Naive thymus-derived CD4-positive, alpha-beta T cell (primary cell): ENCODE results near the gene TM6SF1. TPM values are rescaled to one million over a fixed set of nuclear protein-coding genes. Genes with fewer than 3 reads are reported as not detected.

Experiments
- ATAC-seq: fragments of 150-1000 bp; cut with Tn5 transposase; 2 replicates; pipeline ENCODE4 v1.10.0; 2021; ENCODE audit warnings: mild to moderate bottlenecking, moderate library complexity
- CTCF ChIA-PET: fragments of 350-600 bp; sonication (Branson Sonifier 250); formaldehyde crosslinking; loops from one replicate; lab custom pipeline; 2021; ENCODE audit warnings: antibody characterized with exemption; lab: Charles Lee
- POLR2A ChIA-PET: fragments of 350-600 bp; sonication (Branson Sonifier 250); formaldehyde crosslinking; loops from one replicate; lab custom pipeline; 2021; ENCODE audit warnings: antibody characterized with exemption, inconsistent platforms; lab: Charles Lee
- DNase-seq, 9 donors: peaks; one replicate each; pipeline versions ENCODE4 v3.0.0 to v3.0.0-alpha.2; 2020 to 2022; ENCODE audit warnings: mixed read lengths in 1 of 9
- H3K27ac ChIP-seq: one replicate; pipeline ENCODE4 v1.7.0; 2013; ENCODE audit warnings: mild to moderate bottlenecking, low read depth, low read length, moderate library complexity
- H3K27me3 ChIP-seq, 2 donors: one replicate each; pipeline ENCODE4 v1.7.0; 2013; ENCODE audit warnings: low read length in 2 of 2, mild to moderate bottlenecking in 2 of 2, moderate library complexity in 2 of 2; ENCODE audit not compliant: control insufficient read depth in 2 of 2, insufficient read depth in 2 of 2
- H3K36me3 ChIP-seq, 3 experiments: 1 replicate in 2 of 3; 2 replicates in 1 of 3; pipeline ENCODE4 v1.7.0; 2013; ENCODE audit warnings: low read length in 3 of 3, mild to moderate bottlenecking in 3 of 3, moderate library complexity in 1 of 3; ENCODE audit not compliant: insufficient read depth in 3 of 3, control insufficient read depth in 2 of 3
- H3K4me1 ChIP-seq, 2 donors: one replicate each; pipeline ENCODE4 v1.7.0; 2013; ENCODE audit warnings: low read length in 2 of 2, mild to moderate bottlenecking in 2 of 2, moderate library complexity in 1 of 2; ENCODE audit not compliant: control insufficient read depth in 2 of 2, insufficient read depth in 2 of 2
- H3K4me3 ChIP-seq: 2 replicates; pipeline ENCODE4 v1.7.0; 2013; ENCODE audit warnings: mild to moderate bottlenecking, low read length
- H3K9me3 ChIP-seq, 3 experiments: 1 replicate in 2 of 3; 2 replicates in 1 of 3; pipeline ENCODE4 v1.7.0; 2013; ENCODE audit warnings: low read length in 3 of 3; ENCODE audit not compliant: control insufficient read depth in 2 of 3
- H3K27ac Mint-ChIP-seq, 9 donors: one replicate each; pipeline ENCODE4 v1.8.0; 2020 to 2022; ENCODE audit warnings: mixed read lengths in 9 of 9, mild to moderate bottlenecking in 8 of 9, moderate library complexity in 5 of 9, inconsistent platforms in 2 of 9
- H3K27me3 Mint-ChIP-seq, 5 donors: one replicate each; pipeline ENCODE4 v1.8.0; 2021 to 2022; ENCODE audit warnings: mixed read lengths in 5 of 5, mild to moderate bottlenecking in 1 of 5
- H3K36me3 Mint-ChIP-seq, 5 donors: one replicate each; pipeline ENCODE4 v1.8.0; 2020 to 2022; ENCODE audit warnings: mixed read lengths in 5 of 5, mild to moderate bottlenecking in 3 of 5, inconsistent platforms in 1 of 5
- H3K4me1 Mint-ChIP-seq, 7 donors: one replicate each; pipeline ENCODE4 v1.8.0; 2020 to 2022; ENCODE audit warnings: mixed read lengths in 7 of 7, mild to moderate bottlenecking in 3 of 7, inconsistent platforms in 1 of 7
- H3K4me3 Mint-ChIP-seq, 10 donors: one replicate each; pipeline ENCODE4 v1.8.0; 2020 to 2022; ENCODE audit warnings: mild to moderate bottlenecking in 10 of 10, mixed read lengths in 10 of 10, moderate library complexity in 6 of 10, inconsistent platforms in 2 of 10
- H3K9me3 Mint-ChIP-seq, 11 donors: one replicate each; pipeline ENCODE4 v1.8.0; 2020 to 2022; ENCODE audit warnings: mixed read lengths in 11 of 11, mild to moderate bottlenecking in 4 of 11, inconsistent platforms in 1 of 11, moderate library complexity in 1 of 11
- intact Hi-C, 2 donors: fragments of 100-400 bp; cut with micrococcal nuclease; formaldehyde crosslinking; loops; one replicate each; pipeline ENCODE4 v1.15.1; 2023
- polyA plus RNA-seq, 2 donors: library from polyadenylated mRNA; unstranded; fragments of 300-500 nt; fragmentation: Illumina TruSeq; gene quantifications; one replicate each; pipeline ENCODE4 v1.2.3, GENCODE V29; 2021
- total RNA-seq, 6 experiments: library from RNA in 5 of 6; stranded (reverse) in 5 of 6; gene quantifications; 1 replicate in 5 of 6; 2 replicates in 1 of 6; pipeline ENCODE4 v1.2.3 and lab custom pipeline; 2021 to 2026

TM6SF1 gene
- total and polyA plus RNA-seq, 7 experiments from 2014 or later = 0.33 to 10.1 (median 1.0) TPM; not detected in 1

GRCh38 chr15:83107841-83108181 is 366 bp downstream of the TM6SF1 start:
- Mint-ChIP-seq H3K4me3 (peak overlapping the region; percentile 68 to 97 (median 76)), H3K27me3 (peaks cover 21 to 60% (median 53%) of the 10 kb centered on the region in 5 donors), H3K36me3 (peaks cover 0 to 27% (median 3%) of the 10 kb centered on the region in 5 donors), H3K27ac (peak overlapping the region in 1 of 9 donors; percentile 90), H3K4me1 (peaks cover 11 to 38% (median 17%) of the 10 kb centered on the region in 7 donors), H3K9me3 (peaks cover 0 to 7% (median 0%) of the 10 kb centered on the region in 11 donors)
- H3K4me3 ChIP-seq = peak overlapping the region; percentile 22
- no peaks in the 10 kb centered on the region for H3K27me3 ChIP-seq
- intact Hi-C loops = loop anchor here in 1 of 2 donors (1.0 to 5.0 kb wide), 5 partner anchors 41 to 299 kb away; partner anchors contain the start of genes BTBD1, C15orf40 and WHAMM
- ChIA-PET POLR2A (no interaction called here), CTCF (no interaction called here)
- DNase-seq (no peak), ATAC-seq (no peak)
- H3K9me3 ChIP-seq = no peaks in the 10 kb centered on the region
- H3K4me1 ChIP-seq = peaks cover 0 to 10% of the 10 kb centered on the region in 2 donors
- no peak overlapping the region for H3K27ac ChIP-seq
- H3K36me3 ChIP-seq = no peaks in the 10 kb centered on the region

- Histone ChIP-seq H3K27ac (no peak overlapping the region), H3K4me1 (peaks cover 0 to 10% of the 10 kb centered on the region in 2 donors), H3K27me3 (no peaks in the 10 kb centered on the region), H3K36me3 (no peaks in the 10 kb centered on the region), H3K4me3 (peak overlapping the region; percentile 22), H3K9me3 (no peaks in the 10 kb centered on the region)
- peak overlapping the region in 1 of 9 donors; percentile 90 for H3K27ac Mint-ChIP-seq
- CTCF ChIA-PET = no interaction called here
- H3K27me3 Mint-ChIP-seq = peaks cover 21 to 59% (median 53%) of the 10 kb centered on the region in 5 donors
- peak in 3 of 9 donors; percentile 15 to 30 (median 19) for DNase-seq
- H3K4me3 Mint-ChIP-seq = peak overlapping the region; percentile 68 to 97 (median 76)
- peak; percentile 89 for ATAC-seq
- peaks cover 0 to 28% (median 3%) of the 10 kb centered on the region in 5 donors for H3K36me3 Mint-ChIP-seq
- intact Hi-C loops = loop anchor here in 1 of 2 donors (1.0 to 5.0 kb wide), 3 partner anchors 41 to 100 kb away; partner anchors contain the start of gene BTBD1
- peaks cover 0 to 7% (median 0%) of the 10 kb centered on the region in 11 donors for H3K9me3 Mint-ChIP-seq
- peaks cover 11 to 38% (median 17%) of the 10 kb centered on the region in 7 donors for H3K4me1 Mint-ChIP-seq
- POLR2A ChIA-PET = no interaction called here
Measured at GRCh38 chr15:83108266-83109219, 1.1 kb downstream of the TM6SF1 start.

GRCh38 chr15:83109532-83109931 is 2.1 kb downstream of the TM6SF1 start:
- POLR2A ChIA-PET = no interaction called here
- H3K27me3 Mint-ChIP-seq = peaks cover 14 to 49% (median 44%) of the 10 kb centered on the region in 5 donors
- no peak for DNase-seq
- H3K9me3 Mint-ChIP-seq = peaks cover 0 to 7% (median 0%) of the 10 kb centered on the region in 11 donors
- H3K9me3 ChIP-seq = no peaks in the 10 kb centered on the region
- intact Hi-C loops = loop anchor here in 1 of 2 donors (5.0 kb wide), 1 partner anchor 53 kb away; no protein-coding TSS in a partner anchor
- H3K27ac ChIP-seq = no peak overlapping the region
- peak overlapping the region in 3 of 10 donors; percentile 25 to 55 (median 32) for H3K4me3 Mint-ChIP-seq
- no peak for ATAC-seq
- no peaks in the 10 kb centered on the region for H3K27me3 ChIP-seq
- CTCF ChIA-PET = no interaction called here
- no peaks in the 10 kb centered on the region for H3K36me3 ChIP-seq
- peaks cover 0 to 32% (median 3%) of the 10 kb centered on the region in 5 donors for H3K36me3 Mint-ChIP-seq
- H3K27ac Mint-ChIP-seq = peak overlapping the region in 1 of 9 donors; percentile 14
- H3K4me1 Mint-ChIP-seq = peaks cover 11 to 38% (median 17%) of the 10 kb centered on the region in 7 donors
- H3K4me3 ChIP-seq = no peak overlapping the region
- H3K4me1 ChIP-seq = peaks cover 0 to 10% of the 10 kb centered on the region in 2 donors

GRCh38 chr15:83110381-83110780 is 2.9 kb downstream of the TM6SF1 start:
- Histone ChIP-seq H3K36me3 (no peaks in the 10 kb centered on the region), H3K4me3 (no peak overlapping the region), H3K4me1 (peaks cover 0 to 10% of the 10 kb centered on the region in 2 donors), H3K9me3 (no peaks in the 10 kb centered on the region), H3K27me3 (no peaks in the 10 kb centered on the region), H3K27ac (no peak overlapping the region)
- Mint-ChIP-seq H3K27me3 (peaks cover 11 to 45% (median 38%) of the 10 kb centered on the region in 5 donors), H3K4me3 (peak overlapping the region in 1 of 10 donors; percentile 26), H3K27ac (no peak overlapping the region), H3K36me3 (peaks cover 0 to 32% (median 3%) of the 10 kb centered on the region in 5 donors), H3K9me3 (peaks cover 0 to 7% (median 0%) of the 10 kb centered on the region in 11 donors), H3K4me1 (peaks cover 11 to 37% (median 17%) of the 10 kb centered on the region in 7 donors)
- ATAC-seq = no peak
- ChIA-PET CTCF (no interaction called here), POLR2A (no interaction called here)
- intact Hi-C loops = no loop called here
- no peak for DNase-seq

GRCh38 chr15:83111149-83111548 is 3.7 kb downstream of the TM6SF1 start:
- Mint-ChIP-seq H3K36me3 (peaks cover 0 to 35% (median 3%) of the 10 kb centered on the region in 5 donors), H3K4me3 (no peak overlapping the region), H3K4me1 (peaks cover 11 to 35% (median 17%) of the 10 kb centered on the region in 7 donors), H3K27ac (peak overlapping the region in 2 of 9 donors; percentile 9 to 37), H3K9me3 (peaks cover 0 to 7% (median 0%) of the 10 kb centered on the region in 11 donors), H3K27me3 (peaks cover 7 to 45% (median 34%) of the 10 kb centered on the region in 5 donors)
- POLR2A ChIA-PET = no interaction called here
- no peak overlapping the region for H3K27ac ChIP-seq
- CTCF ChIA-PET = no interaction called here
- no peak for ATAC-seq
- no peak overlapping the region for H3K4me3 ChIP-seq
- H3K4me1 ChIP-seq = peaks cover 0 to 10% of the 10 kb centered on the region in 2 donors
- no peaks in the 10 kb centered on the region for H3K27me3 ChIP-seq
- intact Hi-C loops = no loop called here
- no peaks in the 10 kb centered on the region for H3K36me3 ChIP-seq
- H3K9me3 ChIP-seq = no peaks in the 10 kb centered on the region
- no peak for DNase-seq

GRCh38 chr15:83112233-83112955 is 4.9 kb downstream of the TM6SF1 start:
- Mint-ChIP-seq H3K27ac (no peak overlapping the region), H3K4me3 (no peak overlapping the region), H3K36me3 (peaks cover 0 to 35% (median 0%) of the 10 kb centered on the region in 5 donors), H3K4me1 (peaks cover 6 to 30% (median 11%) of the 10 kb centered on the region in 7 donors), H3K9me3 (peaks cover 0 to 7% (median 0%) of the 10 kb centered on the region in 11 donors), H3K27me3 (peaks cover 2 to 38% (median 27%) of the 10 kb centered on the region in 5 donors)
- Histone ChIP-seq H3K36me3 (no peaks in the 10 kb centered on the region), H3K27ac (no peak overlapping the region), H3K4me3 (no peak overlapping the region), H3K27me3 (no peaks in the 10 kb centered on the region), H3K9me3 (no peaks in the 10 kb centered on the region), H3K4me1 (peaks cover 0 to 10% of the 10 kb centered on the region in 2 donors)
- ATAC-seq = no peak
- CTCF ChIA-PET = no interaction called here
- POLR2A ChIA-PET = no interaction called here
- DNase-seq = no peak
- intact Hi-C loops = no loop called here
